HG02798 (cell line): Measurements from ENCODE around the gene SYT17.

ENCODE experiments used
- ATAC-seq: cut with Tn5 transposase; IDR thresholded peaks from one replicate; pipeline ENCODE4 v1.9.1; 2021; ENCODE audit warnings: mild to moderate bottlenecking; ENCODE audit not compliant: unreplicated experiment, poor library complexity

The SYT17 gene

DNA sequence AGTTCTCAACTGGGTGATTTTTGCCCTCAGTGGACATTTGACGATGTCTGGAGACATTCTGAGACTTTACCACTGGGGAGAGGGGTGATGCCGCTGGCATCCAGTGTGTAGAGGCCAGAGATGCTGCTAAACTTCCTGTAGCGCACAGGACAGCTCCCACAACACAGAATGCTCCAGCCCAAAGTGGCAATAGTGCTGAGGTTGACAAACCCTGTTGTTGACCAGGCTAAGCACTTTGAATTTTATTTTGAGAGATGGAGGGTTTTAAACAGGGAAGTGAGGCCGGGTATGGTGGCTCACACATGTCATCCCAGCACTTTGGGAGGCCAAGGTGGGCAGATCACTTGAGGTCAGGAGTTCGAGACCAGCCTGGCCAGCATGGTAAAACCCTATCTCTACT lies 44.0 kb downstream of the SYT17 start:
- ATAC-seq: no peak

DNA sequence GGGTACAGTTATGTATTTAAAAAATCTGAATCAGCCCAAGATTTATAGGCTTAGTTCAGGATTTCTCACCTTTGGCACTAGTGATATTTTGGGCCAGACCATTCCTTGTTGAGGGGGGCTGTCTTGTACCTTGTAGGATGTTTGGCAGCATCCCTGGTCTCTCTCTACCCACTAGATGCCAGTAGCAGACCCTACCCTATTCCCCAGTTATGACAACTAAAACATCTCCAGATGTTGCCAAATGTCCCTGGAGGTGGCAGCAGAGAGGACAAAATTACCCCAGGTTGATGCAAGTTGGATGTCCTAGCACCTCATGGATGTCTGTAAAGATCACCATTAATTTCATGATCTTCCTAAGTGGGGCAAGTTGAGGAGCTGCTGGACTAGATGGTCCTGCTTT lies 45.8 kb downstream of the SYT17 start:
- ATAC-seq: no peak

DNA sequence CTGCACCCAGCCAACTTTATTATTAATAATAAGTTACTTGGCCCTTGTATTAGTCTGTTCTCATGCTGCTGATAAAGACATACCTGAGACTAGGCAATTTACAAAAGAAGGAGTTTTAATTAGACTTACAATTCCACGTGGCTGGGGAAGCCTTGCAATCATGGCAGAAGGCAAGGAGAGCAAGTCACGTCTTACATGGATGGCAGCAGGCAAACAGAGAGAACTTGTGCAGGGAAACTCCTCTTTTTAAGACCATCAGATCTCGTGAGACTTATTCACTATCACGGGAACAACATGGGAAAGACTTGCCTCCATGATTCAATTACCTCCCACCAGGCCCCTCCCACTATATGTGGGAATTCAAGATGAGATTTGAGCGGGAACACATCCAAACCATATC lies 47.7 kb downstream of the SYT17 start:
- no peak for ATAC-seq

DNA sequence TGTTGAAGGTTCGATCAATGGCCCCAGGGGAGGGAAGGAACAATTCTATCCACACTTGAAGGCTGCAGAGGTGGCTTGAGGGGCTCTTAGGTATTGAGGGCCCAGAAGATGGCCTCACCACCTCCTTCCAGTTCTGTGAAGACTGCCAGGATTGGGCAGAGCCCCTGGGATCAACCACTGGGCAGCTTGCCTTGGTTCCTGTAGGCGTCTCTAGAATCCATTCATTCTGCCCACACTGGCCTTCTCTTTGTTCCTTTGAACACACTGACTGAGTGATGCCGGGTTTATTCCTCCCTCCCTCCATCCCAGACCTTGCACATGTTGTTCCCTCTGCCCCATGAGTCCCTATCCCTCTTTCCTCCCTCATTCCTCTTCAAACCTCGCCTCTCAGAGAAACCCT lies 50.5 kb downstream of the SYT17 start:
- no peak for ATAC-seq

DNA sequence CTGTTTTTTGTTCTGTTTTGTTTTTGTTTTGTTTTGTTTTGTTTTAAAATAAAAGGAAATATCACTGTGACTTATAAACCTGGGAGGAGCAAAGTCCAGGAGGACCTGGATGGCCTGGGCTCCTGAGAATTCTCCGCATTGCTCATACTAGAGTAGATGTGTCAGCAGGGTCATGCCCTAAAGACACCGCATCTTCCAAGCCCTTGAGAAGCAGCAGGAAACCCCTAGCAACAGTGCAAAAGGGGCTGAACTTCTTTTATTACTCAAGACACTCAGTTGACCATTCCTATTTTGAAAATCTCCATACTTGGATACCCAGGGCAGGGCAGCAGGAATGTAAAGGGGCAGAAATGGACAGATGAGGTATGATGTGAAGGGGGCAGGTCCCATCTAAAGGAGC lies 51.8 kb downstream of the SYT17 start:
- ATAC-seq: no peak

DNA sequence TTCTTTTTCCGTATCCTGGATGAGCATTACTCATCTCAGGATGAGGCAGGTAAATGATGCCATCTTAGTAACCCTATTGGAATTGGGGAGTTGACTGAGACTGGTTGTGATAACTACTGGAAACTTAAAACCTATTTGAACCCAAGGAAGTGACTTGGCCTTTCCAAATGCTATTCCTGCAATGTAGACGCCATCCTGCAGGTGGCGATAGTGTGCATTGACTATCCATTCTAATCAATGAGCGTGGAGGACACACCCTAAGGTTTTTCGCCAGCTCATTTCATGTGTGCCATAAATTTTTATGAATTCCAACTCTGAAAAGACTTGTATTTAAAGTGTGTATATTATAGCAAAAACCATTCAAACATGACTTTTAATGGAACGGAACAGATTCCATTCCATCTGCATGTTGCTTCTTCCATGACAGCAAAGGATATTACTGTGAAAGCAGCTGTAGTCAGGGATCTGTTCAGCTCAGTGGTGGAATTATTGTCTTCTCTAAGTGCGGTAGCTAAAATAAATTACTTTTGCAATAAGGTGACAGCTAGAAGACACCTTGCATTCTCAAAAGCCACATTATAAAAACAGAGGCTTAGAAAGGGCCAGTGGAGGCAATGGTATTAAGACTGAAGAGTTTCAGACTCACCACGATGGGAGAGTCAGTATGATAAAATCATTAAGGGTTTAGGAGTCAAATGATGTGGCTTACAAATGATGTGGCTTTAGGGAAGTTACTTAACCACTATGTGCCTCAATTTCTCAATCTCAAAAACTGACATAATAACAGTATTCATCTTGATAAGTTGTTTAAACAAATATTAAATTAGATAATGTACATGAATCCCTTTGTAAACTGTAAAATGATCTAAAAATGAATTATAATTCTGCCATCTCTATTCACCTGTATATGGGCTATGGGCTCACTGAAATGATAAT lies 55.5 kb downstream of the SYT17 start:
- ATAC-seq: no peak

DNA sequence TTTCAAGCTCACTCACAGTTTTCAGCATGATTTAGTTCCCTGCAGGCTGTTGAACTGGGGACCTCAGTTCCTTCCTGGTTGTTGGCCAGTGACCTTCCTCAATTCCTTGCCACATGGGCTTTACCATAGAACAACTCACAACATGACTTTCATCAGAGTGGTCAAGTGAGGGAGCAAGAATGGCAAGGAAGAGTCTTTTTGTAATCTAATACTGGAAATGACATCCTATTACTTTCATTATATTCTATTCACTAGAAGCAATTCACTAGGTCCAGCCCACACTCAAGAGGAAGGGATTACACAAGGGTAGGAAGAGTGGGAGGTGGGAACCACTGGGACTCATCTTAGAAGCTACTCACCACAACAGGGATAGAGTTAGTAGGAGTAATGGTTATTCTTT lies 57.6 kb downstream of the SYT17 start:
- ATAC-seq: no peak

DNA sequence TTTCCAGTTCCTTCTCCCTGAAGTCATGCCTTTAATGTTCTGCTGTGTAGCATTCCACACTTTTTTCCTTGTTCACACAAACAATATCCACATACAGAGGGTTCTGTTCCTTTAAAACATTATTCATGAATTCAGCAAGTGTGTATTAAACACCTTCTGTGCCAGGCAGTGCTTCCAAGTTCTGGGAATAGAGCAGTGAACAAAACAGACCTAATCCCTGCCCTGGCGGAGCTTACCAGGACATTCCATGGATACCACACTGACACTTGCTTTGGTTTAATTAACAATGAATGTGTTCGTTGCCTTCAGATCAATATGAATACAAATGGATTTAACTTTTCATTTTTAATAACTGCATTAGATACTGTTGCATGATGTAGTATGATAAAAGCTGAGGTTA lies 59.6 kb downstream of the SYT17 start:
- ATAC-seq: no peak

DNA sequence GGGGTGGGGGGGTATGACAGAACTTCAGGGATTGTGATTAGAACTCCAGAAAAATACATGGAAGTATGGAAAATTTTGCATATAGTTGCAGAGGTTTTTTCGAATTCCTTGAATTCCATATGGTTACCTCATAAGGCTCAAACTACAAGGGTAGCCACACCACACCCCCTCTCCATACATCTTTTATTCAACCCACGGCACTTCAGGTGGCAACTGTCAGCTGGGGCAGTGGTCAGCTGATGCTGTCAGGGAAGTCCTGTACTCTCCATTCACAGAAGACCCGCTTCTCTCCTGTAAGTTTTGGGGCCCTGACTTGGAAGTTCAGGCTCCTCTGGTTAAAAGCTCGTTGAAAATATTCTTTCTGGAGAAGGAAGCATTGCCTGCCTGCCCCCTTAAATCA lies 60.0 kb downstream of the SYT17 start:
- no peak for ATAC-seq

DNA sequence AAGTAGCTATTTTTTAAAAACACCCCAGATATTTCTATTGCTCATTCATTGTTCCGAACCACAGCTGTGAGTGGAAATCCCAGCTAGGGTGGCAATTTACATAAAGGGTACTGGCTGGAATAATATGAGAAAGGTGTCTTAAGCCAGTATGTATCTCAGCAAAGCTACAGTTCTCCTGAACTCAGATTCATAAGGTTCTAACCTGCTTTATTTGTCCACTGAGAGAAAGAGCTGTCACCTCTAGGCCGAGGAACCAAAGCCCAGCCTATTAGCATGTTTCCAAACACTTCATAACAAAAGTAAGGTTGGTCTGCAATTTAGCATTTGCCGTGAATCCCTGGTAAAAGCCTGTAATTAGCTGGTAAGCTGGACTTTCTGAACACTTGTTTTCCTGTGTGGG lies 60.5 kb downstream of the SYT17 start:
- ATAC-seq: no peak

DNA sequence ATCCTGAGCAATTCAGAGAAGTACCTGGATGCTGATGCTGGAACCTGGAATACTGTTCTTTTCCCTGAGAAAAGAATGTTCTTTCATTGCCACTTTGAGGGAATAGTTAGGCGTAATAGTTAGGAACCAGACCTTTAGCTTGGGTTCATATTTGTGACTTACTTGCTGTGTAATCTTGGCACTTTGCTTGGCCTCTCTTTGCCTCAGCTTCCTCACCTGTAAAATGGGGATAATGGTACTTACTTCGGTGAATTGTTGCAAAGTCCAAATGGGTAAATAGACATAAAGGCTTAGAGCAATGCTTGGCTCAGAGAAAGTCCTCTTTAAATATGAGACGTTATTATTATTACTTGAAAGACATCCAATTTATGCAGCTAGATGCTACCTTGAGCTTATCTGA lies 62.5 kb downstream of the SYT17 start:
- no peak for ATAC-seq

DNA sequence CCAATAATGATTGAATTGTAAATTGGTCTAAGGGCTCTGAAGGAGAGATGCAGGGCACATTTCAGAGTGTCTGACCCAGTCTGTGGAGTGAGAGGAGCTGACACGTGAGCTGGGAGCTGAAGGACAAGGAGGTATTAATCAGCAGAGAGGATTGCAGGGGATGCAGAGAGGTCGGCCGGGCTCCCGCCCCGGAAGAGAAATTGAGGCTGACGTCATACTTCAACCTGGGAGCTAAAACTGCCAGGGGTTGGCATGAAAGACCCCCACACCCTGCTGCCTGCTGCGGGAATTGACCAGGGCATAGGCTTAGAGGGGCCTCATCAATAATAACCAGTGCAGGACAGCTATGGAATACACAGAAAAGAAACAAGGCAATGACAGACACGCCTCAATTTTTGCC lies 63.8 kb downstream of the SYT17 start:
- no peak for ATAC-seq

DNA sequence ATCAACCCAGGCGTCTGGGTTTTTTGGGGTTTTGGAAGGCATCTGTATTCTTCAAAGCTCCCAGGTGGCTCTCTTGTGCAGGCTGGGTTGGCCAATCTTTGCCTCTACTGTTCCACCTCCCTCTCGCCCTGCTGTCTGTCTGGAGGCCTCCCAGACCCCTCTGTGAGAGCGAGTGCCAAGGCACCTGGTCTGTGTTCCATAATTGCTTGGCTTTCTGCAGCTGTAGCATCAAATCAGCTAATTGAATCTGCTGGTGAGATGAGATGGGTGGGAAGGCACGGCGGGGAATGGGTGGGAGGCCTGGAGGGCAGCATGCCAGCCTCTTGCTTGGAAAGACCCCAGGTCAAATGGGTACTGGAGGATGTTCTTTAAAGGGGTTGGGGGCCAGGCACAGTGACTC lies 64.9 kb downstream of the SYT17 start:
- no peak for ATAC-seq

DNA sequence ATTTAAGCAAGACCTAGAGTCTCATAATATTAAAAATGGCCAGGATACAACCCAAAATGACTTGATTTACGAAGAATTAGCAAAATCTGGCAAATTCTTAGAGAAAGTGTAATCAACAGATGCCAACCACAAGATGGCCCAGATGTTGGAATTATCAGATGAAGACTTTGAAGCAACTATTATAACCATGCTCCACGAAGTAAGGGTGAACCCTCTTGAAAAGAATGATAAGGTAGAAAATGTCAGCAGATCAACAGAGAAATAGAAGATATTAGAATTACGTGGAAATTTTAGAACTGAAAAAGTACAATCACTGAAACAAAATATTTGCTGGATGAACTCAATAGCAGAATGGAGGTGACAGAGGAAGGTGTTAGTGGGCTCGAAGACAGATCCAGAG lies 67.4 kb downstream of the SYT17 start:
- no peak for ATAC-seq

DNA sequence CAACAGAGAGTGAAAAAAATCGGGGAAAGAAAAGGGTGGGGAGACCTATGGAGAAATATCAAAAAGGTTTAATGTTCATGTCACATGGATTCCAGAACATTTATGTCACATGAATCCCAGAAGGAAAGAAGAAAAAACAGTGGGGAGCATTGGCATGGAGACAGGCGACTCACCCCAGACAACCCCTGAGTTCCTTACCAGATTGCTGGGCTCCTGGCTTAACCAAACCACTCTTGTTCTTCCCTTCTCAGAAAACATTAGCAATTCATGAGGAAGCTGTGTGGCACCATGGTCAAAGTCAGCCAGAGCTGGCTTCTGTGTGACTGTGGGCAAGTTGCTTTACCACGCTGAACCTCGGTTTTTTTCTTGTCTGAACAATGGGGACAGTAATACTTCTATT lies 67.8 kb downstream of the SYT17 start:
- no peak for ATAC-seq

DNA sequence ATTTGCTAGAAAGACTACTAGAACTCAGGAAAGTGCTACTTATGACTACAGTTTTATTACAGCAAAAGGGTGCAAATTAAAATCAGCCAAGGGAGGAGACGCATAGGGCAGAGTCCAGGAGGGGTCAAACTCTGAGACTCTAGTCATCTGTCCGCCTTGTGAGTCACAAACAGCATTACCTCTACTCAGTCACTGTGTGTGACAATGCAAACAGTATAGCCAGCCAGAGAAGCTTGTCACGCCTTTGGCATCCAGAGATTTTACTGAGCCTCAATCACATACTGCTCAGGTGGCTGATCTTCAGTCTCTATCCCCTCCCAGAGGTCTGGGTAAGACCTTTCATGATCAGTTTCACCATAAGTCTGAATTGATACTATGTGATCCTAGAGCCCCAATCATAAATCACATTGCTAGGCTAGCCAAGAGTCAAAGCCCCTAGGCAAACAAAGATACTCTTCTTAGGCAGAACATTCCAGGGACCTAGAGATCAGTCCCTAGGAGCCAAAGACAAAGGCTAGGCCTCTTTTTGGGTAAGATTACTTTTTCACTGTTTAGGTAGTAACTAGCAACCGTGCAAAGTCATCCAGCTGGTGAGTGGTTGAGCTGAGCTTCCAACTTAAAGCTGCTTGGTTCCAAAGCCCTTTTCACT lies 68.6 kb downstream of the SYT17 start:
- ATAC-seq: no peak

DNA sequence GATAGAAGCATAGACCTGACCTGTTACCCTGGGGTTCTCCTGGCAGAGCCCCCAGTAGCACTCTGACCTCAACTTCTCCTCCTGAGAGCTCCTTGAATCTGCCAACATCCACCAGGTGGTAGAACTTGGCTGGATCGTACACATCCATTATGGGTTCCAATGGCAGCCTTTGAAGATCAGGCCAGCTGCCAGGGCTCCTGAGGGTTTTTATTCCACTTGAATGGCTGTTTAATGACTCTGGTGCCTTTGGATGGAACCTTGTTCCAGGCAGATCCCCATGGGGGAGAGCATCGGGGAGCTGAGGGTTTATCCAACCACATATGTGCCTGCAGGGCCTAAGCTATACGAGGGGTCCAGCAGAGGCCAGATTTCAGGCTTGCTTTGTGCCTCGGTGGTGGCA lies 70.4 kb downstream of the SYT17 start:
- no peak for ATAC-seq

DNA sequence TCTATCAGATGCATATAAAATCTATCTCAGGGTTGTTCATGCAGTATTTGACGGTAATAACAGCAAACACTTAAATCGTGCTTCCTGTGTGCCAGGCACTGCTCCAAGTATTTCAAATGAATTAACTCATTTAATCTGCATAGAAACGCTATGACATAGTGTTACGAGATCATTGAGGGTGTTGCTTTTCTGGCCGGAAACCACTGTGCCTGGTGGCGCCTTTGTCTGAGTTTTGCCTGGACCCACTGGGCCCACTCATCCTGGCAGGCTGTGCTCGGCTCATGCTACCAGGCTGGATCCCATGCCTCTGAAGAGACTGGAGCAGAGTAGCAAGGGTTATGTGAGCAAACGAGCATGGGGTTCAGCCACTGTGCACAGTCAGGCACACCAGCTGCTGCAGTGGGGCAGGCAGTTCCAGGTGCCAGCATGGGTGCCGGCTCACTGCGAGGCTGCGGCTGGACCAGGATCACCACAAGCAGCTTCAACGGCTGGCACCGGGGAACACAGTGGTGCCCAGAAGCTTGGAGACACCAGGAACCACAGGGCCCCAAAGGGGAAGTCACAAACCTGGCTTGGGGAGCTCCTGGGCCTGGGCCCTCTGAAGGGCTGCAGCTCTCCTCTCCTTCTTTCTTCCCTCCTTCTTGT lies 71.6 kb downstream of the SYT17 start:
- ATAC-seq: no peak

DNA sequence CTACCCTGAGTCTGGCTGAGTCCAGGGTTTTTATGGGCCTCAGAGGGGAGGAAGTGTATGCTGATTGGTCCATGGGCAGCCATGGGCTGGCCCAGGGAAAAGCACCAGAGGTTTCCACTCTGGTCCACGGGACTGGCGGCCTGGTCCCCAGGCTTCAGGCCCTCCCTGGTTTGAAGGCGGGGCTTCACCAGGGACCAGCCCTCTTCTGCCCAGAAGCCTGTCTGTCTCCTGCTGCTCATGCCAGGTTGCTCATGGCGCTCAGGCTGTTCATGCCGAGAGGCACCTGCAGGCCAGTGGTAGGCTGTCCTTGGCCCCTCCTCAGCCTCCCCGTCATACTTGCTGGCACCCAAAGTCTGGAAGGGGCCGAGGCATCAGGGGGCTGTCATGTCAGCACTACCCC lies 72.5 kb downstream of the SYT17 start:
- no peak for ATAC-seq

DNA sequence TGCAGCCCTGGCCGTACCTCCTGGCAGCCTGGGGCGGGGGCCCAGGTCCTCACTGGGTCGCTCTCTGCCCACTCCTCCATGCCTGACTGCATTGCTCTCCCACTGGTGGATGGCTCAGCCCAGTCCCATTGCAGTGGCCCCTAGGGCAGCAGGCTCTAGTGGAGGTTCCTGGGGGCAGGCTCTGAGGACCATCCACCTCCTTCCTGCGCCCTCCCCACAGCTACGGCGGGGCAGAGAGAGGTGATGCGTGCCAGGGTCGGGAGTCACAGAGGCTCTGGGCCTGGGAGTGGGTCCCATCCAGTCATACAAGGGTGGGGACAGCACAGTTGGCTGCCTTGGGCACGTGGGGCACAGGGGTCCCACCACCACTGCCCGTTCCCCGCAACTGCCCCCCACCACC lies 73.5 kb downstream of the SYT17 start:
- ATAC-seq: no peak

DNA sequence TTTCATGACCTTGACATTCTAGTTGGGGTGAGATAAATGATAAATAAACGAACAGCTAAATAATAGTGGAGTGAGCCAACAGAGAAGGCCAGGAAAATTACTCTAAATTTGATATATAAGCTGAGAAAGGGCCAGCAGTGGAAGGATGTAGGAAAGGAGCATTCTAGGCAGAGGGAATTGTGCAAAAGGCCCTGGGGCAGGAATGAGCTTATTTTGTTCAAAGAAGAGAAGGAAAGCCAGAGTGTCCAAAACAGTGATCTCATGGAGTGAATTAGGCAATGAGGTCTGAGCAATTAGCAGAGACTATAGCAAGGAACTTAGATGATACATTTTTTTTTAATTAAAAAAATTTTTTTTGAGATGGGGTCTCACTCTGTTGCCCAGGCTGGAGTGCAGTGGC lies 74.1 kb downstream of the SYT17 start:
- ATAC-seq: no peak
